OCI-LY7 (cell line): ENCODE data around the gene ARTN. TPM values are rescaled to one million over a fixed set of nuclear protein-coding genes. Genes with fewer than 3 reads are reported as not detected.

Experiments used
- BruUV-seq: library from RNA; stranded (reverse); fragments of 400-500 nt; replicated peaks from 2 replicates; lab custom pipeline; 2021; lab: Mats Ljungman, UMichigan
- CTCF ChIA-PET: fragments of 300-600 bp; sonication (Branson Sonifier 250); formaldehyde crosslinking; loops from one replicate; lab custom pipeline; 2022; ENCODE audit warnings: antibody characterized with exemption; ENCODE audit not compliant: unreplicated experiment; lab: Charles Lee
- POLR2A ChIA-PET: fragments of 300-600 bp; sonication (Branson Sonifier 250); formaldehyde crosslinking; loops from one replicate; lab custom pipeline; 2022; ENCODE audit warnings: antibody characterized with exemption; lab: Charles Lee
- DNase-seq: peaks from one replicate; pipeline ENCODE4 v3.0.0-alpha.2; 2015; ENCODE audit warnings: low spot score
- H2AFZ ChIP-seq: fragments of 200-600 bp; sonication (generic), shearing (Covaris generic); 2 replicates; pipeline ENCODE4 v1.6.1; 2014; ENCODE audit warnings: mild to moderate bottlenecking, antibody characterized with exemption, low read length, moderate library complexity
- H3K27ac ChIP-seq: fragments of 200-600 bp; sonication (generic); 2 replicates; pipeline ENCODE4 v1.5.1; 2014; ENCODE audit warnings: mixed run types, low read depth, mild to moderate bottlenecking, moderate library complexity, low read length, inconsistent platforms; ENCODE audit not compliant: poor library complexity, severe bottlenecking
- H3K36me3 ChIP-seq: fragments of 200-600 bp; sonication (generic); 2 replicates; pipeline ENCODE4 v1.6.1; 2014; ENCODE audit warnings: mild to moderate bottlenecking, antibody characterized with exemption, low read length, moderate library complexity, mixed read lengths; ENCODE audit not compliant: insufficient read depth
- H3K4me1 ChIP-seq: fragments of 200-600 bp; sonication (generic); 2 replicates; pipeline ENCODE4 v1.5.1; 2014; ENCODE audit warnings: mild to moderate bottlenecking, low read length; ENCODE audit not compliant: insufficient read depth, poor library complexity, severe bottlenecking
- H3K4me2 ChIP-seq: fragments of 200-600 bp; sonication (generic); 2 replicates; pipeline ENCODE4 v1.6.1; 2014; ENCODE audit warnings: mild to moderate bottlenecking, low read length
- H3K4me3 ChIP-seq: fragments of 200-600 bp; sonication (generic); 2 replicates; pipeline ENCODE4 v1.5.1; 2014; ENCODE audit warnings: mild to moderate bottlenecking, low read depth, low read length; ENCODE audit not compliant: poor library complexity, severe bottlenecking
- H3K79me2 ChIP-seq: fragments of 200-600 bp; sonication (generic); 2 replicates; pipeline ENCODE4 v1.6.1; 2016; ENCODE audit warnings: low read depth, mild to moderate bottlenecking, low read length, moderate library complexity, mixed read lengths; ENCODE audit not compliant: insufficient read depth
- H3K9me2 ChIP-seq: fragments of 200-600 bp; sonication (generic); 2 replicates; pipeline ENCODE4 v1.6.1; 2016; ENCODE audit warnings: mild to moderate bottlenecking, low read length, mixed read lengths; ENCODE audit not compliant: insufficient read depth
- H3K9me3 ChIP-seq: fragments of 200-600 bp; sonication (generic); 2 replicates; pipeline ENCODE4 v1.6.1; 2014; ENCODE audit warnings: mild to moderate bottlenecking, mixed run types, low read length, mixed read lengths
- H4K20me1 ChIP-seq: fragments of 200-600 bp; sonication (generic); 2 replicates; pipeline ENCODE4 v1.6.1; 2014; ENCODE audit warnings: mild to moderate bottlenecking, antibody characterized with exemption, low read length, moderate library complexity, mixed read lengths; ENCODE audit not compliant: insufficient read depth
- EZH2phosphoT487 ChIP-seq: fragments of 200-600 bp; sonication (generic); IDR thresholded peaks from 2 replicates; pipeline ENCODE4 v1.6.1; 2018; ENCODE audit warnings: low read depth, borderline replicate concordance, mild to moderate bottlenecking, mixed run types, antibody characterized with exemption, low read length, moderate library complexity, mixed read lengths
- intact Hi-C: fragments of 100-400 bp; cut with micrococcal nuclease; formaldehyde crosslinking; loops from one replicate; pipeline ENCODE4 v1.10.0; 2022; ENCODE audit not compliant: unreplicated experiment
- total RNA-seq, 2 experiments: library from RNA; depleted of rRNA in 1 of 2; stranded (reverse); fragments of >200 nt in 1 of 2; shearing (Covaris generic) in 1 of 2; gene quantifications; 2 replicates each; pipeline ENCODE4 v1.2.3, GENCODE V29; 2014 to 2022
- TF ChIP-seq, protein P1 (sequence below): fragments of 200-600 bp; sonication (generic); conservative IDR thresholded peaks from 2 replicates; pipeline ENCODE4 v1.5.1; 2014; ENCODE audit warnings: mild to moderate bottlenecking, antibody characterized with exemption, low read length, moderate library complexity, mixed read lengths

The ARTN gene
- total RNA-seq, 2 experiments from 2014 or later: 0.44 to 1.2 TPM

DNA sequence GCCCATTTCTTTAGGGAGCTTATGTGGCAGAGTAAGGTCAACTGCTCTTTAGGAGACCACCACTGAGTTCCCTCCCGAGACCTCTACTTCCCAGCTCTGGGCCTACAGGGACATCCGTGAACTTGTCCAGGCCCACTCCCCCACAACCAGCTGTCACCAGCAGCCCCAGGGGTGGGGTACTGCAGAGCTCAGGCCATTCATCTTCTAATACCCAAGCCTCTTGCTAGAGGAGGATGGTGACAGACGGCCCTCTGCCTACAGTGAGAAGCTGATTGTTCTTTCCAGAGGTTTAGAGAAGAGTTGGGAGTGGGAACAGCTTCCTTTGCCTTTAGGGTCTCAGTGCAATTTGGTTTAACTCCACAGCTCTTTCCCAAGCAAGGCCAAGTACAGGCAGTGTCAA is 33.2 kb upstream of the ARTN start:
- ChIA-PET POLR2A (no interaction called here), CTCF (no interaction called here)
- H3K36me3 ChIP-seq: peaks cover 4% of the 10 kb centered on the region; the same call in 1 of the 2 replicates
- H3K9me2 ChIP-seq: no peaks in the 10 kb centered on the region
- DNase-seq: no peak
- H2AFZ ChIP-seq: no peak overlapping the region
- intact Hi-C loops: no loop called here
- TF ChIP-seq EZH2phosphoT487: no peak
- TF ChIP-seq, protein P1, sequence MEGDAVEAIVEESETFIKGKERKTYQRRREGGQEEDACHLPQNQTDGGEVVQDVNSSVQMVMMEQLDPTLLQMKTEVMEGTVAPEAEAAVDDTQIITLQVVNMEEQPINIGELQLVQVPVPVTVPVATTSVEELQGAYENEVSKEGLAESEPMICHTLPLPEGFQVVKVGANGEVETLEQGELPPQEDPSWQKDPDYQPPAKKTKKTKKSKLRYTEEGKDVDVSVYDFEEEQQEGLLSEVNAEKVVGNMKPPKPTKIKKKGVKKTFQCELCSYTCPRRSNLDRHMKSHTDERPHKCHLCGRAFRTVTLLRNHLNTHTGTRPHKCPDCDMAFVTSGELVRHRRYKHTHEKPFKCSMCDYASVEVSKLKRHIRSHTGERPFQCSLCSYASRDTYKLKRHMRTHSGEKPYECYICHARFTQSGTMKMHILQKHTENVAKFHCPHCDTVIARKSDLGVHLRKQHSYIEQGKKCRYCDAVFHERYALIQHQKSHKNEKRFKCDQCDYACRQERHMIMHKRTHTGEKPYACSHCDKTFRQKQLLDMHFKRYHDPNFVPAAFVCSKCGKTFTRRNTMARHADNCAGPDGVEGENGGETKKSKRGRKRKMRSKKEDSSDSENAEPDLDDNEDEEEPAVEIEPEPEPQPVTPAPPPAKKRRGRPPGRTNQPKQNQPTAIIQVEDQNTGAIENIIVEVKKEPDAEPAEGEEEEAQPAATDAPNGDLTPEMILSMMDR: no peak
- no TSS peak for BruUV-seq
- no peak overlapping the region for H3K4me3 ChIP-seq
- no peaks in the 10 kb centered on the region for H3K9me3 ChIP-seq
- H3K4me1 ChIP-seq: no peaks in the 10 kb centered on the region
- no peak overlapping the region for H3K27ac ChIP-seq
- H3K79me2 ChIP-seq: no peaks in the 10 kb centered on the region
- H4K20me1 ChIP-seq: no peaks in the 10 kb centered on the region
- no peak overlapping the region for H3K4me2 ChIP-seq

DNA sequence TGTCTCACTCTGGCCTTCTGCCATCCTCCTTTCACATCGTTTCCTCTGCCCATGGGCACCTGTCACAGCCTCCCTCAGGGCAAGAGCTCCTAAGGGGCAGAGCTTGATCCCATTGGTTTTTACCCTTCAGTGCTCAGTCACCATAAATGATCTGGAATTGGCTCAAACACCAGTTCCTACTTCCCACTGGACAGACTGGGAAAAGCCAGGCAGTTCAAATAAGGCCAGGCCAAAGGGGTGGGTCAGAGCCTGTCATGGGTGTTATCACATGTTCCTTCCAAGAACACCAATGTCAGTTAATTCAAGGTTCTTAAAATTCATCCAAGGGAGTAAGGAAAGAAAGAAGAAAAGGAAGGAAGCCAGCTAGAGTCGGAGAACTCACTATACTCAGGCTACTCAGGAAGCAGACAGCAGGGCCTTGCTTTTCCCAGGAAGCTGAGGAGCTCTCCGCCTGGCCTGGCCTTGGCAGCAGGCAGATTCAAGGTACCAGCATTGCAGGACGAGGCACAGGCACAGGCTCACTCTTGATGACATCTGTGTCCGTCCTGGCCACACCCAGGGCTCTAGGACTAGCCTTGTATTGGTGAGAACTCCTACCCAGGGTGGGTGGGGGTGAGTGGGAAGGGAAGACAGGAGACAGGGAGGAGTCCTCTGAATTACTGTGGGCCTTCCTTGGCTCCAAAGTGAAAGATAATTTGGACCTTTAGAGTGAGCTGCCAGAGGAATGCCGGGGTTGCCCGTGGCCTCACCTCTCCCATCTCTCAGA is 32.2 kb upstream of the ARTN start:
- no peak for TF ChIP-seq EZH2phosphoT487
- TF ChIP-seq, protein P1: no peak
- Histone ChIP-seq H3K4me2 (no peak overlapping the region), H2AFZ (no peak overlapping the region), H4K20me1 (no peaks in the 10 kb centered on the region), H3K9me2 (no peaks in the 10 kb centered on the region), H3K4me3 (no peak overlapping the region), H3K27ac (no peak overlapping the region), H3K79me2 (no peaks in the 10 kb centered on the region), H3K9me3 (no peaks in the 10 kb centered on the region), H3K36me3 (peaks cover 4% of the 10 kb centered on the region; the same call in 1 of the 2 replicates), H3K4me1 (no peaks in the 10 kb centered on the region)
- ChIA-PET CTCF (no interaction called here), POLR2A (no interaction called here)
- BruUV-seq: no TSS peak
- no peak for DNase-seq
- intact Hi-C loops: no loop called here

DNA sequence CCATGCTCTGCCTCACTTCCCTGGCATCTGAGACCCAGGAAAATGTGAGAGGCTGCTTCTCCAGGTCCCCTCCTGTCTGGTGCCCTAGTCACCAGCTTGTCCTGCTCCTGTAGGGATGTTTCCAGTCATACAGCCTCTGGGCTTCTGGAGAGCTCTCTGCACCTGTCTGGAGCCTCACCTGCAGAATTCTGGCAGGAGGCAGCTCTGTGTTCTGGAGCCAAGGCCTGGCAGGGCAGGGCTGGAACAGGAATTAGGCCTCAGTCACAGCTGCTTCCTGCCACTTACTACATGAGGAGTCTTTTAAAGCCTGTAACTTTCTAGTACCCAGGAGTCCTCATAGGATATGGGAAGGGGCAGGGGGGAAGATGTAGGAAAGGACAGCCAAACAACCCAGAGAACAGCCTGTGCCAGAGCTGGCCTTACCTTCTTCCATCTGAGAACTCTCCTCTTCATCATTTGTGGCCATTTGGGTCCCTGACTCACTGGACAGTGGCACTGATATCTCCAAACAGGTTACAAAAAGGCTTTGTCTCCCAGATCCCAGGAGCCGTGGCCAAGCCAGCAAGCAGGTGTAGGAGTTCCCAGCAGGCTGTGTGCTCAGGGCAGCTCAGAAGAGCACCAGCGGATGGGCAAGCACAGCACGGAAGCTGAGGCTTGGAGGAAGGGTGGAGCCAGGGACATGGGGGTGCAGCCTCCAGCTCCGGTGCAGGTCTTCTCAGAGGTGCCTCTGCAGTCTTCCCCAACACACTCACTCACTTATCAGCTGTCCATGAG is 31.4 kb upstream of the ARTN start:
- DNase-seq: no peak
- CTCF ChIA-PET: no interaction called here
- POLR2A ChIA-PET: no interaction called here

More for the DNA sequence above, 31.4 kb upstream of the ARTN start:
- intact Hi-C loops: no loop called here
- no TSS peak for BruUV-seq
- Histone ChIP-seq H3K9me3 (no peaks in the 10 kb centered on the region), H3K36me3 (peaks cover 4% of the 10 kb centered on the region; the same call in 1 of the 2 replicates), H3K4me2 (no peak overlapping the region), H3K27ac (no peak overlapping the region), H4K20me1 (no peaks in the 10 kb centered on the region), H2AFZ (no peak overlapping the region), H3K4me3 (no peak overlapping the region), H3K4me1 (no peaks in the 10 kb centered on the region), H3K79me2 (no peaks in the 10 kb centered on the region), H3K9me2 (no peaks in the 10 kb centered on the region)
- TF ChIP-seq EZH2phosphoT487: no peak
- TF ChIP-seq, protein P1: no peak
